ELR (cell line): ENCODE results near the gene GUCA2B.

ENCODE experiments used
- DNase-seq: peaks from one replicate; pipeline ENCODE4 v3.0.0-alpha.2; 2015; ENCODE audit warnings: low read depth

GUCA2B gene

DNA sequence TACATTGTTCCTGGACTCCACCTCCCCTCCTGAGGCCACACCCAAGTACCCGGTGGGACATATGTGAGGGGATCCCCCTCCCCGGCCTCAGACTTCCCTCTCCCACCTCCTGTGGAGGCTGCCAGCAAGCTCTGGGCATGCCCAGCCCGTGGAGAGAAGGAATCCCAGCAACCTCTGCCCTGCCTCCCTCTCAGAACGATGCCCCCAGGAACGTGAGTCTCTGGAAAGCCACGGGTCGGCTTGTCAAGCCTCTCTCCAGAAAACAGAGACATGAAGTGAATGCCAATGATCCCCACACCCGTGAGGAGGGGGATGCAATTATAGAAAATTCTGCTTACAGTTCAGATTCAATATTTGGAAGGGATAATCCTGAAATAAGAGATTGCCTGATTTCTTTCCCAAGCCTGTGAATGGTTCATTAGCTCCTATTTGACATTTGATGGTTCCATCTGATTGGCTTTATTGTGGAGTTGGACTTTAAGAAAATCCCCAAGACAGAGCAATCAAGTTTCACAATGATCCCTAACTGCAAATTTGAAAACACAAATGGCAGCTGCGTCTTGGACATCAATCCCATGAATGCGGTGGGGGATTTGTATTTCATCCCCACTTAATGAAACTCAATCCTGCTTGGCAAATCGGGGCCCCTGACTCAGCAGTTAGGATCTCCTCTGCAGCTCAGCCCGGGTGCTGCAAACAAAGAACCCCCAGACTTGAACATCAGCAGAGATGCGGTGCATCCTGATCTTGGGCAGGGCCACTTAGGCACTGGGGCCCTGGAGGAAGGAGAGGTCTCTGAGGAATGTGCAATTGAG is 9.1 kb upstream of the GUCA2B start:
- DNase-seq, result no peak

DNA sequence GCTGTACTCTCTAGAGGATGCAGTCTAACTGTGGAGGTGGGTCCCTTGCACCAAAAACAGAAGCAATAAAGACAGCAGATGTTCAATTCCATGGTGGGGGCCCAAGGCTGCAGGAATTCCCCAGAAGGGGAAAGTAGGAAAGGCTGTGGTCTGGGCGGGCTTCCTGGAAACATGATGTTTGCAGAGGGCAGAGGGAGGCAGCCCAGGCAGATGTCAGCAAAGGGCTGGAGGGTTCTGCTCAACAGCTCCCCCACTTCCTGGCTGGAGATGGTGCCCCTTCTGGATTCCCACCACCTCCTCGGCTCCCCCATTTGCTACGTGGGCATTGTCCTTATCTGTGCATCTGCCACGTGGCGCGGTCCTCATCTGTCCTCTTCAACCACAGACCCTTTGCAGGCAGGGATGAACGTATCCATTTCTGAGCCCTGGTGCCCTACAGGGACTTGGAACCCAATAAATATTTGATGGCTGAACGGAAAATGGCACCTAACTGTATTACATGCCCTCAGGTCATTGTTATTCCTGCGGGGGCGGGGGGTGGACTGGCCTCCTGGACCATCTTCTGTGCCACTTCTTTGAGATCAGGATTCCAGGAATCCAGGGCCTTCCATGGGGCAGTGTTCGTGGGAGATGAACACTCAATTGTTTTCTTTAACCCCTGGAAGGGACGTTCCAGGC is 8.4 kb upstream of the GUCA2B start:
- no peak for DNase-seq

DNA sequence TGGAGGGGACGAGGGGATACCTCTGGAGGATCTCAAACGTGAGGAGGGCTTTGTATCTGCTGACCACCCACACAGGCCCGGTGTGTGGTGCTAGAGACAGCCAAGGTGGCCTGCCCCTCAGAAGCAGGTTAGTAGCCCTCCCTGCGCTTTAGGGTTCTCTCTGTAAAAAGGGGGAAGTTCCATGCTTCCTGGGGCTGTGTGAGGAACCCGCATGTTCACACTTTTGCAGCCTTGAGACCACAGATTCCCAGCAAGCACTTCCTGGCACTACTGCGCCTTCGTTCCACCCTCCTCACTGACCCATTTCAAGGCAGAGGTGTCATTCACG is 7.9 kb upstream of the GUCA2B start:
- no peak for DNase-seq

DNA sequence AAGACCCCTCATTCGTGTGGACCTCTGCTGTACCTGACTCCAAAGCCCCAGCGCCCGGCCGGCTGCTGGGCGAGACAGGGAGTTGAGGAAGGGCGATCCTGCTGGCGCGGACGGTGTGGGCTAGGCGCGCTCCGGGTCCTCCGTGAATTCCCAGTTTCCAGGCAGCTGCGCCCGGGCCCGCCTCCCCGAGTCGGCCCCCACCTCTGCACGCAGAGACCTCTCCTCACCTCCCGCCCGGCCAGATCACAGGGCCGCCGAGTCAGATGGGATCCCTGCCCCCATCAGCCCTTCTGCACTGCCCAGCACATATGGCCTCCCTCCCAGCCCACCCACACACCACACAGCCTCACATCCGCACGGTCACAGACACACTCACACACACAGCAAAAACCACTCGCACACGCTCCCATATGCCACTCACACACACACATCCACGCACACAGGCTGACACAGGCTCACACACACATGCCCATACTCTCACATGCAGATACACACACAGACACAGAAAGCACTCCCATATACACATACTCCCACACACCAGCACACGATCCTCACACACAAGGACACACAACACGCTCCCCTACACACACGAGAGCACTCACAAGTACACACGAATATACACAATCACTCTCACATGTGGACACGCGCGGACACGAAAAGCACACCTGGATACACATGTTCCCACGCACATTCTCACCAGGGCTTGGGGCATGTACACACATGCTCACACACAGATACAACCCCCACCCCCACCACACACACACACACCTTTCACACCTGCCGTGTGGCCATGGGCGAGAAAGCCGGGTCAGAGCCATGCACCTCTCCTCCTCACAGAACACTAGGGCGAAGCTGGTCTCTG is 7.2 kb upstream of the GUCA2B start:
- no peak for DNase-seq

DNA sequence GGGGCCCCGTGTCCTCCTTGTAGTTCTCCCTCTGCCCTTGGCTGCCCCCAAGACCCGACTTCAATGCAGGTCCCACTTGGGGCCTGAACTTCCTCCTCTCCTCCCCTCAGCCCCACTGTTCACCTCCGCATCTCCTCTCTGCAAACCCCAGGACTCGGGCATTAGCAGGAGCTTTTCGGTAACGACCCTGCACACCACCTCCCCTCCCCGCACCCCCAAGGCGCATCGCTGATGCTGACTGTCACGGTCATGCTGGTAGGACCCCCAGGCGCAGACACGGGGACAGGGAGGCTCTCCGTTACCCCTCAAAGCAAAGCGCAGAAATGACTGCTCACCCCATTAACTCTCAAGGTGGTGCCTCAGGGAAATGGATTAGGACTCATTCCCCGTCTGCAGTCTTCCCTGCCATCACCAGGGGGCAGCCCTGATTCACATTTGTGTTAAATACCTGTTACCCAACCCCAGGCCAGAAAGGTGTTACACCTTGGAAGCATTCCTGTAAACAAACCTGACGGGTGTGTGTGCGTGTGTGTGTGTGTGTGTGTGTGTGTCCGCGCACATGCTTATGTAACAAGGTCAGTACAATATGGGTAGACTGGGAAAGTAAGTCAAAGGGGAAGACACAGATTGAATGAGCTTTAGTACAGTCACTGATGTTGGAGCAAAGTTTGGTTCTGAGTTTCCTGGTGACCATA is 6.4 kb upstream of the GUCA2B start:
- DNase-seq, result peak; percentile 70

DNA sequence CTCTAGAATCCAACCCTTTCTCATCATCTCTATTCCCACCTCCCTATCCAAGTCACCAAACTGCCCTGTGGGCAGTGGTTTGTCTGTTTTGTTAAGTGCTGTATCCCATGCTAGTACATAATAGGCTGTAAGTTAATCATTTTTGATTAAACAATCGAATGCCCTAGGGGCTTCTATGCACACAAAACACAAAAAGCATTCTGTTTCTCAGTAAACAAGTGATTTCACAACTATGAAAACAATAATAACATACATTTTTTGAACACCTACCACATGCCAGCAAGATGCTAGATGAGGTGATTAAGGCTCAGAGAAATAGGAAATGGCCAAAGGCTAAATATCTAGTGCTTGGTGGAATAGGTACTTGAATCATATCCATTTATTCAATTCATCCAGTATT is 5.0 kb upstream of the GUCA2B start:
- no peak for DNase-seq

DNA sequence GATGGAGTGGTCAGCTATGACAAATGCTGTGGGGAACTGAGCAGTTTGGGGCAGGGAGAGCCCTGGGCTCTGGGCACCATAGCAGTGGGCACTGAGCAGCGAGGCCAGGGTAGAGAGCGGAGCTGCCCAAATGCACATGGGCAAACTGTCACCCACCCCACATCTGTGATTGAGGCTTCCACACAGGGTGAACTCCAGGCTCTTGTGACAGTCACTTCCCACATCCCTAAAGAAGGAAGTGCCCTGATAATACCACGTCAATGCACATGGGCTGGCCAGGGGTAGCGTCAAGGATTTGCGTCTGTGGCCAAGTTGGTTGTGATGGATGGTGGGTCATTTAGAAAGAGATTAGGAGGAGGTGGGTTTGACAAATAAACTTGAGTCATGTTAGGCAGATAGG is 2.6 kb upstream of the GUCA2B start:
- no peak for DNase-seq

DNA sequence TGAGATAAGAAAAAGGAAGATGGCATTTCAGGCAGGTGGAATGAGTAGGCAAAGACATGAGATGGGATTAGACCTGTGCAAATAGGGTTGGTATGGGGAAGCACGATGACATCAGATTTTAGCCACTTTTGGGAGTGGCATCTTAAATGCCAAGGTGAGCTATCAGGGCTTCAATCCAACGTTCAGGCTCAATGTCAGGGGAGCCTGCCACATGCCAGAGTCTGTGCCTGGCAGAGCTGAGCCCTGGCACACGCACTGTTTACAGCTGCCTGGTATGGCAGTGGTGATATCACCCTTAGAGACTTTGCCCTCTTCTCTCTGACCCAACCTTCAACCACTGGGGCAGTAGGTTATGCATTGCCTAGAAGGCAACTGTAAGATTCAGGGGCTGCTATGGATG is 1.1 kb upstream of the GUCA2B start:
- no peak for DNase-seq

DNA sequence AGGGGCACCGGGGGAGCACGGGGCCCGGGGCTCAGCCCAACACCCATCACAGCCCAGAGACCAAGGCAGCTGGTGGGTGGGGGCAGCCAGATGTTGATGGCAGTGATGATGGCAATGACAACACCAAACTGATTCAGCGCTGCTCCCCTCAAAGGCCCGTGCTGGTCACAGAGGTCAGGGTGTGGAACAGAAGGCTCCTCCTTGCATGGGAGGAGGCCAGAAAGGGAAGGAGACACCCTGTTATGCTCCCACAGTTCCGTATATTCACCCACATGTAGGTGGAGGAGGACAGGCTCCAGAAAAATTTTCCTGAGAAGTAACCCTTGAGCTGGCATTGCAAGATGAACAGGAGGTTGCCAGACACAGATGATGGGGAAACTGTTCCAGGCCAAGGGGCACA is 414 bp downstream of the GUCA2B start:
- no peak for DNase-seq

DNA sequence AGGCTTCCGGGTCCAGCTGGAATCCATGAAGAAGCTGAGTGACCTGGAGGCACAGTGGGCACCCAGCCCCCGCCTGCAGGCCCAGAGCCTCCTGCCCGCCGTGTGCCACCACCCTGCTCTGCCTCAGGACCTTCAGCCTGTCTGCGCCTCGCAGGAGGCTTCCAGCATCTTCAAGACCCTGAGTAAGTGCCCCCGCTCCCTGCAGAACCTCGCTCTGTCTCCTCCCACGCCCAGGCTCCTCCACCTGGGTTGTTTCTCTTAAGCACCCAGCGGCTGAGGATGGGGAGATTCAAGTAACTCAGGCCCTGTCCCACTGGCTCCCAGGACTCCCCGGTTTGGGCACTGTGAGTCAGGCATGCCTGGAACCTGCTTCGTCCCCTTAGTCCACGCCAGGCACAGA is 1.5 kb downstream of the GUCA2B start:
- DNase-seq, result no peak

DNA sequence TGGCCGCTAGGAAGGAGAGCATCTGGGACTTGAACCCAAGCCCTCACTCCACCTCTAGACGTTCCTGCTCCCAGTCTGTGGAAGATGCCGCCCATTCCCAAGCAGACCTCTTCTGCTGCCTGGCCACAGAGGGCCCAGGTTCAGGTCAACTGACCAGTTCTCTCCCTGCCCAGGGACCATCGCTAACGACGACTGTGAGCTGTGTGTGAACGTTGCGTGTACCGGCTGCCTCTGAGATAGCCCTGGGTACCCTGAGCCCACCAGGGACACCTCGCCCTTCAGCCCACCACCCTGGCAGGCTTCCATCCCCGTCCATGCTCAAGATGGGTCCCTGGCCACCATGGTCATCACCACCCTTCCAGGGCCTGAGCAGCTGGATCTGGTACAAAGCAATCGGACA is 2.2 kb downstream of the GUCA2B start:
- DNase-seq, result no peak

DNA sequence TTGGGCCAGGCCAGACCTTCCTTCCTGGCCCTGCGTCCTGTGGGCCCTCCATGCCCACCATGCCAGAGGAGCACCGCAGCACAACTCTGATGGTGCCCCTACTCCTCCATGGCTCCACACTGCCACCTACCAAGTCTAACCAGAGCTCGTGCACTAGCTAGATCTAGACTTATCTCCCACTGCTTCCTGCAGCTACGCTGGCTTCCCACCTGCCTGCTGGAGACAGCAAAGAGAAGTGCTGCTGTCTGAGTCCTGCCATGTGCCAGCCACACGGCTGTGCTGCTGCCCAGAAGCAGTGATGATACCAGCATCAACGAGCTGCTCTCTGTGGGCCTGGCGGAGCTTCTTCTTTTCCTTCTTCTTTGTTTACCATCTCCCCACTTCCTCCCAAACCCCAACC is 4.5 kb downstream of the GUCA2B start:
- DNase-seq, result no peak

DNA sequence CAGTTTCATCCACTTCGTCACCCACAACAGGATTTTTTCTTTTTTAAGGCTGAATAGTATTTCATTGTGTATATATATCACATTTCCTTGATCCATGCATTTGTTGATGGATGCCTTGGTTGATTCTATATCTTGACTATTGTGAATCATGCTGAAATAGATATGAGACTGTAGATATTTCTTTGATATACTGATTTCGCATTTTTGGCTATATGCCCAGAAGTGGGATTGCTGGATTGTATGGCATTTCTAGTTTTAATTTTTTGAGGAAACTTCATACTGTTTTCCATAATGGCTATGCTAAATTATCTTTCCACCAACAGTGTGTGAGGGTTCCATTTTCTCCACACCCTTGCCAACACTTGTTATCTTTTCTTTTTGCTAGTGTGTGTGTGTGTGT is 5.0 kb downstream of the GUCA2B start:
- no peak for DNase-seq

DNA sequence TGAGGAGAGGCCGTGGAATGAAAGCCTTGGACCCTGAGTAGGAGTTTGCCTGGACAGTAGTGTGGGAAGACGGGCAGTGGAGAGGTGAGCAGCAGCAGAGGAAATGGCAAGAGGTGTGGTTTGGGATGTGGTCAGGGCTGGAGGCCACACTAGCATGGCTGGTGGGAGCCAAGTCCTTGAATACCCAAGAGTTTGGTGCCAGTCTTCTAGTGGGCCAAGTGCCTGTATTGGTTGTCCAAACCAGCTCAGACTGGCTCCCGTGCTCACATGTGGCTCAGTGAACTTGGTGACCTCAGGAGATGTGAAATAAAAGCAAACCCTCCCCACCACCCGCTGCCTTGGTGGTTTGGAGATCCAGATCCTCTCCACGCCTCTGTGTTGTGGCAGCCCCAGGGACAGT is 9.0 kb downstream of the GUCA2B start:
- DNase-seq, result no peak

DNA sequence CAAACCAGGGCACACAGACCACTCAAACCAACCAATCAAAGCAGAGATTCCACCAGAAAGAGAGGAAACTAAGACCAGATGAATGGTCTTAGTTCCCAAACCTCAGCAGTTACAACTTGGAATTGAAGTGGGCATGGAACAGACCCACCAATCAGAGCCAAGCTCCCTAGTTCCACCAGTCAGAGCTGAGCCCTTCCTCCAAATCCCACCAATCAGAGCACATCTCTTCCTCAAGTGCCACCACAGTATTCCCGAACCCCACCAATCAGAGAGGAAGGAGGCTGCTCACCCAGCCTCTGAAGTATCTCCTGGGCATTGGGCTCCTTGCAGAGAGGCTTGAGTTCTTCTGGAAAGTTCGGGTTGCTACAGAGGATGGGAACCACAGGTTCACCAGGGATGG is 9.9 kb downstream of the GUCA2B start:
- DNase-seq, result no peak

DNA sequence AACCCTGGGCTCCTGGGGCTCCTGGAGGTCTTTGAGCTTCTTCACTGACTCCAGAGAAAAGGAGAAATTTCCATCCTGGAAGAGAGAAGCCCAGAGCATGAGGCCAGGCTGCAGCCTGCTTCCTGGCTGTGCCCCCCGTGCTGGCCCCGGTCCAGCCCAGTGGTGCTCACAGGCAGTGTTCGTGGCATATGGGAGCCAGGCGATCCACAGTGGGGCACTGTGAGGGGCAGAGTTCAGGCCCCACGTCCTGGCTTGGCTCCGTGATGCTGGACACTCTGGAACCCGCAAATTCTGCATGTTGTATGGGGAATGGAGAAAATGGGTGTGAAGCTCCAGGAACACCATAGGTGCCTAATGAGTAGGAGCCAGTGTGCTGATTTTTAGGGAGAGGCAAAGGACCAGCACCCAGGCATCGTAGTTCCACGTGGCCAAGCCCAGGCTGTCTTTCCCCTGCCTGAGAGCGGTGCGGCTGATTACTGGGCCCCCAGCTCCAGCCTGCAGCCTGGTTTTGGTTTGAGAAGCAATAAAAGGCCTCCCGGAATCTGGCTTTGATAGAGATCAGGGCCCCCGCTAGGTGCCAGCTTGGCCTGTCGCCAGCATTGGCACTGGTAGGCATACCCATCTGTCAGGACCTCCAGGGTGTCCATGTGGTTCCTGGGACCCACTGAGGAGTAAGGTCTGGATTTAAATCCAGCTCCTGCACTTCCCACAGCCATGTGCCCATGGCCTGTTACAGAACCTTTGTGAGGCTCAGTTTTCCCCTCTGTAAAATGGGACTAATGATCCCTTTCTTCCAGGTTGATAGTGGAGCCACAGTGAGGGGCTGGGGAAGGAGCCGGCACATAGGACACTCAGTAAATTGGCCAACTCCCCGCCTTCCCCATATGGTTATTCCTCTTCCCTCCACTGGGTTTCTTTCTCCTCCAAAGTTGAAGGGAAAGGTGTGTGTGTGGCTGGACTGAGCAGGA is 10.6 kb downstream of the GUCA2B start:
- no peak for DNase-seq

DNA sequence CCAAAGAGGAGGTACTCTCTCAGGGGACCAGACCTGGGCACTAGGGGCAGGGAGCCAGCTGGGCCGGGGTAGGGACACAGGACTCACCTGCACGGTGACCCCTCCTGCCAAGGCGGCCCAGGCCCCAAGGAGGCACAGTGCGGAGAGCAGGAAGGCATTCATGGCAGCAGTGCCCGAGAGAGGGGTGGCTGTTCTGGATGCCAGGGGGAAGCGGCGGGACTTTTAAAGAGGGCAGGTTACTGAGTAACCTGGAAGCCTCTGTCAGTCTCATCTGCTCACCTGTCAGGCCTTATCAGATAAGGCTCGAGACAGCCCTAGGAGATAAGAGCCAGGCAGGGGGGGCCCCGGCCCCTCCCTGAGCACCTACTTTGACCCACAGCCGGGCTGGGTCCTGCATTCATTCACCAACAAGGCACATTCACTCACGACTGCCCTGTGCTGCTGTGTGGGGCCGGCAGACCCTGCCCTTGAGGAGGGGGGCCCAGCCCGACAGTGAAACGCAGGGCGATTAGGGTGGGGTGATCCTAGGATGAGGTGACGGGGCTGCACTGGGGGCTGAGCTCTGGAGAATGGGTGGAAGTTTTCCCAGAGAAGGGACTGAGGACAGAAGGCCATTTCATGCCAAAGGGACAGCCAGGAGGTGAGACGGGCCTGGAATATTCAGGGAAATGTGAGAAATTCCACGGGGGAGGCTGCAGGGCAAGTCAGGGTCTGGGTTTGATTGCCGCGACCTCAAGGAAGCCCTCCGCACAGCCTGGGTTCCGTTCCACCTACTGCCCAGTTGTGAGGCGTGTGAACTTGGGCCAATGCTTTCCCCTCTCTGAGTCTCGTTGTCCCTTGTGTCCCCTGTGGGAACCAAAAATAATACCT is 11.6 kb downstream of the GUCA2B start, which contains the start of gene GUCA2A:
TSS of gene GUCA2A (minus strand) at position 195 of the 870 bp plus-strand sequence. CDS start at position 162, 33 bp downstream.
- no peak for DNase-seq

DNA sequence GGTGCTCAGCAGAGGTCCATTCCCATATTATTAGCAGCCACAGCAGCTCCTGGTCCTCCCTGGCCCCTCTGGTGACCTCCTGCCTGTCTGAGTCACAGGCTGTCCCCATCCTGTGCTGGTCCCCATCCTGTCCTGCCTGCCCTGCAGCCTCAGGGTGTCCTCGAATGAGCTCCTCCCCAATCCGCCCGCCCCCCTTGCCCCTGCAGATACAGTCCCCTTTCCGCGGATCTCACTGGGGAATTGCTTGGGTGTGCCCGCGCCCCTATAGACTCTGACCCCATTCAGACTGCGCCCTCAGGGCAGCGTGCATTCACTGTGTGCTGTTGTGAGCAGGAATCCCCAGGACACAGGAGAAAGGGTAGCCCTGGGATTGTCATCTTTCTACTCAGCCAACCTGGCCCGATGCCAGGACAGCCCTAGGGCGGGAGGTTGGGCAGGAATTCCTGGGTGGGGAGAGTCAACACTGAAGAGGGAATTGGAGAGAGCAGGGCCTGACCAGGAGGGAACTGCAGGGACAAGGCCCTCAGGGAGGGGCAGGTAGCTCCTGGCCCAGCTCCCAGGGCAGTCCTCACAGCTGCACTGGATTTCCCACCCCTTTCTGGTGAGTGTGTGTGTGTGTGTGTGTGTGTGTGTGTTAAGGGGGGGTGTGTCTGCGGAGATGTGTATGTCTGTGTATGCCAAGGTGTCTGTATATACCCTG is 12.5 kb downstream of the GUCA2B start:
- DNase-seq, result peak; percentile 74

DNA sequence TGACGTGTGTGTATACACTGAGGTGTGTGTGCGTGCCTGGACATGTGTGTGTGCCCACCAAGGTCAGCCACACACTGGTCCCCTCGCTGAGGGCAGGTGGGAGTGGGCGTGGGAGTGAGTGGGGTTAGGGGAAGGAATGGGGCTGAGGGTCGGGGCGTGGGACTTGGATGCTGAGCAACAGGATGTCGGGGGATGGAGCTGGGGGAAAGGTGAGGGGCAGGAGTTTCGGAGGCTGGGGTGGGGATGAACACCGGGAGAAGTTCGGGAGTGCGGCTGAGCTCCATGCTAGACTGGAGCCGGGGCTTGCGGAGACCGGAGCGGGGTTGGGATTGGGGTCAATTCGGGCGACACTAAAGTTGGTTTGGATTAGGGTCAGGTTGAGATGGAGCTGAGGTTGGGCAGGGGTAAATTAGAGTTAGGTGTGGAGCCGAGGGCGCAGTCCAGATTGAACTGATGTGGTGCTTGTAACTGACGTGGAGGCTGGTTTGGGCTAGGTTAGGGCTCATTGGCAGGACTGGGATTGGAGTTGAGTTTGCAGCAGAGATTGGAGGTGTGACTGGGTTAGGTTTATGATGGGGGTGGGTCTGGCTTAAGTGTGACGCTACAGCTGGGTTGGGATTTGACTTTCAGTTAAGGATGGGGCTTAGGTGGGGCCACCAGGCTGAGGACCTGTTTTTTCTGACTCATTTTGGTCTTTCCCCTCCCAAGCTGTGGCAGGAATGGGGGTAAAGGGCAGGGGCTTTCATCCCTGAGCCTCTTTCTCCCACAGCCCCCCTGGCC is 14.6 kb downstream of the GUCA2B start:
- no peak for DNase-seq
